HG02938 (cell line): ENCODE results near the gene CFD.
"Not testable (repeated sequence)": the region's sequence is repeated elsewhere in the genome, so short reads cannot be mapped to it uniquely, and the experiment has no call there.

ENCODE experiments used
- ATAC-seq: cut with Tn5 transposase; IDR thresholded peaks from one replicate; pipeline ENCODE4 v1.9.1; 2021; ENCODE audit warnings: mild to moderate bottlenecking, moderate library complexity; ENCODE audit not compliant: unreplicated experiment

Gene CFD

GRCh38 chr19:887599-887998, 28.1 kb downstream of the CFD start:
- no peak for ATAC-seq

GRCh38 chr19:888581-889385, 29.3 kb downstream of the CFD start:
- ATAC-seq = no peak

GRCh38 chr19:889662-890295, 30.3 kb downstream of the CFD start:
- no peak for ATAC-seq

- ATAC-seq = no peak
These were observed 31.4 kb downstream of the CFD start for GRCh38 chr19:890831-891230.

GRCh38 chr19:891421-892200, 32.1 kb downstream of the CFD start:
- ATAC-seq = not testable (repeated sequence)

- ATAC-seq = no peak
These were observed 32.9 kb downstream of the CFD start for GRCh38 chr19:892243-892893.

GRCh38 chr19:892894-893689, 33.6 kb downstream of the CFD start, which contains the start of the genes MED16 and RNU6-9:
Gene MED16 (minus strand): TSS chr19:893187. CDS start chr19:891131, 2,056 bp downstream.
Gene RNU6-9 (plus strand): TSS chr19:893484.
- ATAC-seq = peak; percentile 68

GRCh38 chr19:896434-896833, 37.0 kb downstream of the CFD start:
- no peak for ATAC-seq

GRCh38 chr19:896999-897398, 37.5 kb downstream of the CFD start:
- ATAC-seq = no peak

GRCh38 chr19:897442-898039, 38.1 kb downstream of the CFD start:
- ATAC-seq = no peak

- no peak for ATAC-seq
These were observed 39.2 kb downstream of the CFD start for GRCh38 chr19:898663-899062.

- ATAC-seq = no peak
These were observed 40.0 kb downstream of the CFD start for GRCh38 chr19:899336-900042.

GRCh38 chr19:900043-900301, 40.5 kb downstream of the CFD start:
- ATAC-seq = no peak

GRCh38 chr19:900302-901111, 41.0 kb downstream of the CFD start:
- ATAC-seq = no peak

GRCh38 chr19:901216-902092, 42.0 kb downstream of the CFD start:
- no peak for ATAC-seq

GRCh38 chr19:902093-902370, 42.6 kb downstream of the CFD start:
- ATAC-seq = no peak

- ATAC-seq = no peak
These were observed 43.2 kb downstream of the CFD start for GRCh38 chr19:902446-903226.
